Endothelial cell (in vitro differentiated cells): Measurements from ENCODE around the gene HAND1. TPM values are rescaled to one million over a fixed set of nuclear protein-coding genes. Genes with fewer than 3 reads are reported as not detected.

Source experiments
- DNase-seq: peaks from one replicate; pipeline ENCODE4 v3.0.0; 2021; ENCODE audit warnings: low spot score
- H3K27ac Mint-ChIP-seq: one replicate; pipeline ENCODE4 v1.8.0; 2021; ENCODE audit warnings: mixed read lengths, inconsistent platforms; ENCODE audit not compliant: unreplicated experiment
- H3K27me3 Mint-ChIP-seq: one replicate; pipeline ENCODE4 v1.8.0; 2021; ENCODE audit warnings: mild to moderate bottlenecking, moderate library complexity, mixed read lengths, inconsistent platforms; ENCODE audit not compliant: unreplicated experiment
- H3K36me3 Mint-ChIP-seq: one replicate; pipeline ENCODE4 v1.8.0; 2021; ENCODE audit warnings: mild to moderate bottlenecking, low read depth, mixed read lengths, inconsistent platforms; ENCODE audit not compliant: unreplicated experiment
- H3K4me1 Mint-ChIP-seq: one replicate; pipeline ENCODE4 v1.8.0; 2021; ENCODE audit warnings: mild to moderate bottlenecking, mixed read lengths, inconsistent platforms; ENCODE audit not compliant: unreplicated experiment
- H3K4me3 Mint-ChIP-seq: one replicate; pipeline ENCODE4 v1.8.0; 2021; ENCODE audit warnings: mild to moderate bottlenecking, mixed read lengths, inconsistent platforms; ENCODE audit not compliant: unreplicated experiment
- H3K9me3 Mint-ChIP-seq: one replicate; pipeline ENCODE4 v1.8.0; 2021; ENCODE audit warnings: mixed read lengths, inconsistent platforms; ENCODE audit not compliant: unreplicated experiment
- total RNA-seq: library from RNA; stranded (reverse); fragmentation: NEBNext Ultra II Directional; extraction: Animal tissue kit (Norgen Biotek cat#: 25700); gene quantifications from one replicate; pipeline ENCODE4 v1.2.1, GENCODE V29; 2021; ENCODE audit not compliant: unreplicated experiment
- TF ChIP-seq, protein P1 (sequence below): fragments of 200-600 bp; sonication (generic); IDR thresholded peaks from one replicate; pipeline ENCODE4 v1.5.0; 2021; ENCODE audit warnings: antibody characterized with exemption; ENCODE audit not compliant: unreplicated experiment

The HAND1 gene
- total RNA-seq, 1 donor from 2014 or later, result 0.95 TPM

DNA sequence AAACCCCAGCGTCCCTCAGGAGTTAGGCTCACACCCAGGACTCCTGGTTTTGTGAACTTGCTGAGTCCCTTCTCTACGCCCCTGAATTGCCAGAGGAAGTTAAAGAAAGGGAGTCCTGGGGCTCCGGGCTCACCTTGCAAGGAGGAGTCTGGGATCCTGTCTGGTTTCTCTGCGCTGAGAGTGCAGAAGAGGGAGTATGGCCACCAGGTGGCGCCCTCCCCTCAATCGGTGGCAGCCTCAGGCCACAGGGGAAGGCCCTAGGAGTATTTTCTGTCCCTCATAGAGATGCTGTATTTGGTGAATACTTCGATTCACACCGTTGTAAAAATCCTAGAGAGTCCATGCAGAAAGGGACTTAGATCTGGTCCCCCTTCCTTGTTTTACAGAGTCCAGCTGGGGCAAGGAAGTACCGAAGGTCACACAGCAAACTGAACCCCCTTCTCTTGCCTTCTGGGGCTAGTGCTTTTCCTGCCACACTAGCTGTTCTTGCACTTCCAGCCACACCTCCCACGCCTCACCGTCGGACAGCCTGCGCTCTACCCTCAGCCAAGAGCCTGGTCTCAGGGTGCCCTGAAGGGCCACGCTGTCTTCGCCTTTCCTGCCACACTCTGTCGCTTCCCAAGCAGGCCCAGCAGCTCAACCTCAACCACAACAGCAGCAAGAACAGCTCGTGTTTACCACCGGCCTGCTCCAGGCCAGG, 10.2 kb downstream of the HAND1 start:
- Mint-ChIP-seq H3K9me3 (no peaks in the 10 kb centered on the region), H3K4me1 (peaks cover 3% of the 10 kb centered on the region), H3K4me3 (no peak overlapping the region), H3K36me3 (no peaks in the 10 kb centered on the region), H3K27ac (no peak overlapping the region), H3K27me3 (peaks cover 6% of the 10 kb centered on the region)
- peak; percentile 86 for DNase-seq
- TF ChIP-seq, protein P1, sequence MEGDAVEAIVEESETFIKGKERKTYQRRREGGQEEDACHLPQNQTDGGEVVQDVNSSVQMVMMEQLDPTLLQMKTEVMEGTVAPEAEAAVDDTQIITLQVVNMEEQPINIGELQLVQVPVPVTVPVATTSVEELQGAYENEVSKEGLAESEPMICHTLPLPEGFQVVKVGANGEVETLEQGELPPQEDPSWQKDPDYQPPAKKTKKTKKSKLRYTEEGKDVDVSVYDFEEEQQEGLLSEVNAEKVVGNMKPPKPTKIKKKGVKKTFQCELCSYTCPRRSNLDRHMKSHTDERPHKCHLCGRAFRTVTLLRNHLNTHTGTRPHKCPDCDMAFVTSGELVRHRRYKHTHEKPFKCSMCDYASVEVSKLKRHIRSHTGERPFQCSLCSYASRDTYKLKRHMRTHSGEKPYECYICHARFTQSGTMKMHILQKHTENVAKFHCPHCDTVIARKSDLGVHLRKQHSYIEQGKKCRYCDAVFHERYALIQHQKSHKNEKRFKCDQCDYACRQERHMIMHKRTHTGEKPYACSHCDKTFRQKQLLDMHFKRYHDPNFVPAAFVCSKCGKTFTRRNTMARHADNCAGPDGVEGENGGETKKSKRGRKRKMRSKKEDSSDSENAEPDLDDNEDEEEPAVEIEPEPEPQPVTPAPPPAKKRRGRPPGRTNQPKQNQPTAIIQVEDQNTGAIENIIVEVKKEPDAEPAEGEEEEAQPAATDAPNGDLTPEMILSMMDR, result peak; percentile 83

DNA sequence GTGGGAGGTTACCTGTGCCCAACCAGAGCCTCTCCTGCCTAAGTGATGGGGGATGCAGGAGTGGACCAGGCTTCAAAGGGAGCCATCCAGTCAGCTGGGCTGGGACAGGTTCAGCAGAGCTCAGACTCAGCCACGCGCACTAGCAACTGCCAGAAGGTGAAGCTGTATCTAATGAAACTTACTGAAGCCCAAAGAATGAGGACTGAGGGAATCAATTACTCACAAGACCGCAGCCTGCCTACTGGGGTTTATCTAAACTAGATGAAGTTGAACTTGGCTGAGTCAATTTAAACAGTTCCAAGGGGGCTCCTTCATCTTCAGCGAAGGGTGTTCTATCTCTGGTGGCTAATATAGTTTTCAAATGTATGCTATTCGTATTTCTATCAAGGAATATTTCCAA, 11.4 kb downstream of the HAND1 start:
- Mint-ChIP-seq H3K9me3 (no peaks in the 10 kb centered on the region), H3K4me1 (peaks cover 7% of the 10 kb centered on the region), H3K36me3 (no peaks in the 10 kb centered on the region), H3K27me3 (peaks cover 6% of the 10 kb centered on the region), H3K4me3 (no peak overlapping the region), H3K27ac (no peak overlapping the region)
- no peak for DNase-seq
- TF ChIP-seq, protein P1, result no peak

DNA sequence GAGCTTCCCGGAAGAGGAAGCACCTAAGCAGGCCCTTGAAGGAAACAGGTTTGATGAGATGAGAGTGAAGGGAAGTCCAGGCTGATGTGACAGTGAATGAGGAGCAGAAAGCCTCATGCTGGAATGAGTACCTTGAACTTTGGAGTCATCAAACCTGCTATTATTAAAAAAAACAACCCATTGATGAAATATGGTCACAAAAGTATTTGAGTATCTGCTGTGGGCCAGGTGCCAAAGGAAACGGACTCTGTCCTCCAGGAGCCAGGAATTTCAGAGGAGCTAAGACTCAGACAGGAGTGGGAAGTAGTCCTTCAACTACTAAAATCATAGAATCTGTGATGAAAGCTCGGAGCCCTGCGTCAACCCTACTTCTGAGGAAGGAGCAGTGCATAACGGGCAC, 11.9 kb downstream of the HAND1 start:
- peaks cover 6% of the 10 kb centered on the region for H3K27me3 Mint-ChIP-seq
- peaks cover 5% of the 10 kb centered on the region for H3K4me1 Mint-ChIP-seq
- DNase-seq, result no peak
- no peaks in the 10 kb centered on the region for H3K36me3 Mint-ChIP-seq
- TF ChIP-seq, protein P1, result no peak
- H3K9me3 Mint-ChIP-seq, result no peaks in the 10 kb centered on the region
- H3K27ac Mint-ChIP-seq, result no peak overlapping the region
- no peak overlapping the region for H3K4me3 Mint-ChIP-seq

DNA sequence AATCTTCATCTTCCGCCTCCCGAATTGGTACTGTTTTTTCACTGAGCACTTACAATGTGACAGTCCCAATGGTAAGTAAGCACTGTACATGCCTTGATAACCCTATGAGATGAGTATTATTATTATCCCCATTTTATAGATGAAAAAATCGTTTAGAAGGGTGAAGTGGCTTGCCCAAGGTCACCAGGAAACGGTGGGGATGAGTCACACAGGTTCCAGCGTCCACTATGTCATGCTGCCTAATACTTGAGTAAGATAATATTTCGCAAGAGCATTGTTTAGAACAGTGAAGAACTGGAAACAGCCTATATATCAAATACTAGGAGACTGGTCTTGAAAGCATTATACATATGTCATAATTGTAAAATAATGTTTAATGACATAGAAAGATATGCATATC, 12.9 kb downstream of the HAND1 start:
- no peak overlapping the region for H3K4me3 Mint-ChIP-seq

DNA sequence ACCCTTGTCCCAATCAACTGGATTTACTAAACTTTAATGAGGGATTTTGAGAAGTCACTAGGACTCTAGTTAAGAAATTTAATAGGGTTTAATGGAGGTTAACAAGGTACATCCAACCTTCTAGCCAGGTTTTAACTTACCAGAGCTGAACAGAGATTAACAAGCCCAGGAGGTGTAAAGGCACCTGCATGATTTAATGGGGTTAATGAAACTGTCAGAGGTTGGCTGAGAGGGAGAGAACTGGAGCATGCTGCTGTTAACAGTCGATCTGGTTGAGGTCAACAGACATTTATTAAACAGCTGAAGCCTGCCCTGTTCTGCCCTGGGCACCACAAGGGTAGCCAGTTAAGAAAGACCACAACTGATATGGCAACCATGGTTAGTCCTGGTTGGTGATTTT, 13.6 kb downstream of the HAND1 start:
- Mint-ChIP-seq H3K4me3 (no peak overlapping the region), H3K27me3 (peaks cover 3% of the 10 kb centered on the region), H3K9me3 (no peaks in the 10 kb centered on the region), H3K4me1 (peaks cover 5% of the 10 kb centered on the region), H3K27ac (no peak overlapping the region), H3K36me3 (no peaks in the 10 kb centered on the region)
- TF ChIP-seq, protein P1, result no peak
- no peak for DNase-seq

More for the DNA sequence above, 12.9 kb downstream of the HAND1 start:
- Mint-ChIP-seq H3K36me3 (no peaks in the 10 kb centered on the region), H3K9me3 (no peaks in the 10 kb centered on the region), H3K27ac (no peak overlapping the region), H3K4me1 (peaks cover 5% of the 10 kb centered on the region), H3K27me3 (peaks cover 6% of the 10 kb centered on the region)
- TF ChIP-seq, protein P1, result no peak
- no peak for DNase-seq
